Measurements from ENCODE around the gene AP2A2.

Gene AP2A2

DNA sequence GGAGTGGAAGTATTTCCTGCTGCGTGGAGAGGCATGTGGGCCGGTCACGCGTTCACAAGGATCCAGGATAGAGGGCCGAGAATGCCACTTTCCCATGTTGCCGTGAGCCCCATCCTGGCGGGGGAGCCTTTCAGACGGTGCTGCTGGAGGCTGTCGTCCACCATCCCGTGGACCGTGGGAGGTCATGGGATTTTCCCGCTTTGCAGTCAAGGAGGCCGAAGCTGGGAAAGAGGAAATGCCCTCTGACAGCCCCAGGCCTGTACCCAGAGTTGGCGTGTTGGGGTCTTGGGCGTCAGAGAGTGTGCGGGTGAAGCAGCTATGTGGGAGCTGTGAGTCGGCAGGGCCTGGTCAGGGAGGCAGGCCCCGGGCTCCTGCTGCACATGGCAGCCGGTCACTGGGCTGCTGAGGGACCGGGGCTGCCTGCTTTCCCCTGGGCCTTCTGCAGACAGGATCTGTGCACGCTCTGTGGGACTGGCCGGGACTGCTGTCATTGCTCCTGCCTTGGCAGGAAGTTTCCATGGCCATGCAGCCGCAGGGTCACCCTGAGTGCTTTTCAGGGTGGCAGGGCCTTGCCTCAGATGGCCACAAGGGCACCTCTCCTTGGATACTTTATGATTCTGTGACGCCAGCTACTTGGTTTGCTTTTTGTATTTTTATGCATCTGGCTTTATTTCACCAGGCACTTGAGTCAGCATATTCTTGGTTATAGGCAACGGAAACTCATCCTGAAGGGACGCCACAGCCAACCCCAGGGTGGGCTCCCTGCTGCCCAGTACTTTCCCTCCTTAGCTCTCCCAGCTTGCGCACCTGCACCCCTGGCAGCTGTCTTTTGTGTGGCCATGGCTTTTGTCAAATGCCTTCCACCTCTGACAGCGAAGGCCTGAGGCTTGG is 52.4 kb downstream of the AP2A2 start:
- no peak overlapping the region for H3K27ac ChIP-seq
- TF ChIP-seq, protein P1, sequence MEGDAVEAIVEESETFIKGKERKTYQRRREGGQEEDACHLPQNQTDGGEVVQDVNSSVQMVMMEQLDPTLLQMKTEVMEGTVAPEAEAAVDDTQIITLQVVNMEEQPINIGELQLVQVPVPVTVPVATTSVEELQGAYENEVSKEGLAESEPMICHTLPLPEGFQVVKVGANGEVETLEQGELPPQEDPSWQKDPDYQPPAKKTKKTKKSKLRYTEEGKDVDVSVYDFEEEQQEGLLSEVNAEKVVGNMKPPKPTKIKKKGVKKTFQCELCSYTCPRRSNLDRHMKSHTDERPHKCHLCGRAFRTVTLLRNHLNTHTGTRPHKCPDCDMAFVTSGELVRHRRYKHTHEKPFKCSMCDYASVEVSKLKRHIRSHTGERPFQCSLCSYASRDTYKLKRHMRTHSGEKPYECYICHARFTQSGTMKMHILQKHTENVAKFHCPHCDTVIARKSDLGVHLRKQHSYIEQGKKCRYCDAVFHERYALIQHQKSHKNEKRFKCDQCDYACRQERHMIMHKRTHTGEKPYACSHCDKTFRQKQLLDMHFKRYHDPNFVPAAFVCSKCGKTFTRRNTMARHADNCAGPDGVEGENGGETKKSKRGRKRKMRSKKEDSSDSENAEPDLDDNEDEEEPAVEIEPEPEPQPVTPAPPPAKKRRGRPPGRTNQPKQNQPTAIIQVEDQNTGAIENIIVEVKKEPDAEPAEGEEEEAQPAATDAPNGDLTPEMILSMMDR (conservative IDR thresholded peaks at IDR 0.05): no peak

GRCh38 chr11:978781-979180 is 53.1 kb downstream of the AP2A2 start:
- TF ChIP-seq, protein P1 (conservative IDR thresholded peaks at IDR 0.05): no peak
- no peak overlapping the region for H3K27ac ChIP-seq

DNA sequence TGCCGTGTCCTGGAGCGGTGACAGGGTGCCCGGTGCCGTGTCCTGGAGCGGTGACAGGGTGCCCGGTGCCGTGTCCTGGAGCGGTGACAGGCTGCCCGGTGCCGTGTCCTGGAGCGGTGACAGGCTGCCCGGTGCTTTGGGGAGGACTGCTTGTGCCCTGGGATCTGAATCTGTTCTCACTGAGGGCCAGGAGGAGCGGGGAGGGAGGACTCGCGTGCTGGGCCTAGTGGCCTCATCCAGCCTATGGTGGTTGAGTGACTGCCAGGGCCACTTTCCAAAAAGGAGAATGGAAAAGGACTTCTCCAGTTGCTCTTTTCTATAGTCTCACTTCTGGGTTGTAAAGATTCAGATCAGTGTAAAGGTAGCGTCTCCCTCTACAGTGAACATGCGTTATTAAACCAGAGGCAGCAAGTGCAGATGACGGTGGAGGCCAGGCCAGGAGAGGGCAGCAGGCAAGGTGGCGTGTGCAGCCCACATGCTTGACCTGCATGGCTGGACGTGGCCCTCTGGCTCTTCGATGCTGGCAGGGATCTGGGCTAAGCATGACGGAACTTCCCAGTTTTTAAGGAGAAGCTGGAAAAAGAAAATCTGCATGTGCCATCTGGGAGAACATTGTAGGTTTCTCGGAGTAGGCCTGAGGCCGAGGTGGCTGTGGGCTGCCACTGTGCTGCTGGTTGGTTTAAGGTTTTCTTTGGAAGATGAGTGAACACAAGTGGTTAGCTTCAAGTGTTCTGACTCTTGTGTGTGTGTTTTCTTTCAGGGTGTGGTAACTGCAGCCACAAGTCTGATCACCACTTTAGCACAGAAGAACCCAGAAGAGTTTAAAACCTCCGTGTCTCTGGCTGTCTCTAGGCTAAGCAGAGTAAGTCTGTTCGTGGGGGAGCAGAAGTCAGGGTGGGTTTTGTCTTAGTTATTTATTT is 55.0 kb downstream of the AP2A2 start:
- 0 out of 2 replicates have a peak overlapping the region, but pooled peaks have one; percentile 18 for H3K27ac ChIP-seq
- TF ChIP-seq, protein P1 (conservative IDR thresholded peaks at IDR 0.05): peak; percentile 49

DNA sequence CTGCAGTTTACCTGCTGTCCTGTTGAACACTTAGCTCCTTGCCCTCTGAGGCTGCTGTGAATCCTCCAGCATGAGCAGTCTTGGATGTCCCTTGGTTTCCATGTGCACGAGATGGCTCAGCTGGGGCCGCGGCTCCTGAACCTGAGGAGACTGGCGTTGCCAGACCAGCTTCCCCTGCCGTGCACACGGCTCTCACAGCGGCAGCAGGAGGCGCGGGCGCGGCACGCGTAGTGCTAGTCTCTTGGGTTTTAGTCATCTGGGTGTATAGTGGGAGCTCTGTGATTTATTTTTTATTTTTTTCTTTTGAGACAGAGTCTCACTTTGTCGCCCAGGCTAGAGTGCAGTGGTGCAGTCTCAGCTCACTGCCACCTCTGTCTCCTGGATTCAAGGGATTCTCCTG is 56.1 kb downstream of the AP2A2 start:
- no peak overlapping the region for H3K27ac ChIP-seq
- TF ChIP-seq, protein P1 (conservative IDR thresholded peaks at IDR 0.05): no peak

GRCh38 chr11:984546-984945 is 58.9 kb downstream of the AP2A2 start:
- H3K27ac ChIP-seq: peak overlapping the region; percentile 91; the same call in 1 of the 2 replicates
- TF ChIP-seq, protein P1 (conservative IDR thresholded peaks at IDR 0.05): no peak

GRCh38 chr11:985406-985805 is 59.7 kb downstream of the AP2A2 start:
- TF ChIP-seq, protein P1 (conservative IDR thresholded peaks at IDR 0.05): no peak
- H3K27ac ChIP-seq: peak overlapping the region; percentile 91

DNA sequence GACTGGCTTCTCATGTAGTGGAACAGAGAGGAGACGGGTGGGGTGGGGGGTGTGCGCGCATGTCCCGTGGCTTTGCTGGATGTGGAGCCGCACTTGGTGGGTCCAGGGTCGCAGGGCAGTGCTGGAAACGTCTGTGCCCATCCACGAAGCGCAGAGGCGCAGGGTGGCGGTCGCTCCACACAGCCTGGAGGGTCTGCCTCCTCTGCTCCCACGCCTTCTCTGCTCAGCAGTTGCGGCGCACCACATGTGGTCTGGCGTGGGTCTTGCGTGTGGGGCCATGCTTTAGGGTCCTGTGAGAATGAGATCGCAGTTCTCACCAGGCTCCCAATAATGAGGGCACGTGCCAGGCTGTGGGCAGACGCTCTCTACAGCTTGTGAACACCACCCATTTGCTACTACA is 60.2 kb downstream of the AP2A2 start:
- TF ChIP-seq, protein P1 (conservative IDR thresholded peaks at IDR 0.05): no peak
- H3K27ac ChIP-seq: peak overlapping the region; percentile 91

All from VCaP (cell line).